BJ (cell line): Measurements from ENCODE around the gene PDE4D. TPM values are rescaled to one million over a fixed set of nuclear protein-coding genes. Genes with fewer than 3 reads are reported as not detected.

Experiments used
- CTCF ChIA-PET: fragments of 350-600 bp; formaldehyde crosslinking; extraction: SDS; loops from one replicate; lab custom pipeline; 2021; ENCODE audit warnings: antibody characterized with exemption, inconsistent platforms; lab: Yijun Ruan, JAX
- POLR2A ChIA-PET: fragments of 300-600 bp; sonication (Branson Sonifier 250); formaldehyde crosslinking; extraction: SDS; loops from one replicate; lab custom pipeline; 2021; ENCODE audit warnings: antibody characterized with exemption; lab: Charles Lee
- DNase-seq: peaks from one replicate; pipeline ENCODE4 v3.0.0-alpha.2; 2011; ENCODE audit warnings: low read depth
- H3K27me3 ChIP-seq: 2 replicates; pipeline ENCODE4 v1.6.0; 2011; ENCODE audit warnings: low read length; ENCODE audit not compliant: control insufficient read depth, insufficient read depth
- H3K36me3 ChIP-seq: 2 replicates; pipeline ENCODE4 v1.5.1; 2011; ENCODE audit warnings: low read length; ENCODE audit not compliant: control insufficient read depth, insufficient read depth
- H3K4me3 ChIP-seq: 2 replicates; pipeline ENCODE4 v1.5.1; 2011; ENCODE audit warnings: low read depth, mild to moderate bottlenecking, control low read depth, low read length
- CTCF ChIP-seq: IDR thresholded peaks from 2 replicates; pipeline ENCODE4 v1.5.1; 2011; ENCODE audit warnings: low read depth, mild to moderate bottlenecking, control low read depth, inconsistent platforms, low read length, moderate library complexity; ENCODE audit not compliant: insufficient read depth
- polyA plus RNA-seq: library from polyadenylated mRNA; depleted of rRNA; stranded (reverse); fragments of >200 nt; gene quantifications from 2 replicates; pipeline ENCODE4 v1.2.3, GENCODE V29; 2011

PDE4D gene
- polyA plus RNA-seq, 1 experiment = 2.8 TPM

GRCh38 chr5:59684388-59685190 is 208.9 kb downstream of the PDE4D start:
- ChIA-PET CTCF (interaction anchor here (1.3 to 3.2 kb wide), 2 partner anchors 11 to 14 kb away, joined by 3 to 11 read pairs; no protein-coding TSS in a partner anchor), POLR2A (no interaction called here)
- Histone ChIP-seq H3K4me3 (no peak overlapping the region), H3K27me3 (no peaks in the 10 kb centered on the region), H3K36me3 (no peaks in the 10 kb centered on the region)
- TF ChIP-seq CTCF = no peak
- DNase-seq = no peak

- H3K27me3 ChIP-seq = no peaks in the 10 kb centered on the region
- POLR2A ChIA-PET = no interaction called here
- no peaks in the 10 kb centered on the region for H3K36me3 ChIP-seq
- H3K4me3 ChIP-seq = no peak overlapping the region
- no peak for TF ChIP-seq CTCF
- CTCF ChIA-PET = interaction anchor here (3.2 kb wide), 1 partner anchor 10 kb away, joined by 11 read pairs; no protein-coding TSS in a partner anchor
- DNase-seq = no peak
These were observed 210.2 kb downstream of the PDE4D start for GRCh38 chr5:59683311-59683710.

- TF ChIP-seq CTCF = no peak
- no peaks in the 10 kb centered on the region for H3K27me3 ChIP-seq
- H3K36me3 ChIP-seq = no peaks in the 10 kb centered on the region
- ChIA-PET POLR2A (no interaction called here), CTCF (interaction anchor here (3.2 kb wide), 1 partner anchor 9 kb away, joined by 11 read pairs; no protein-coding TSS in a partner anchor)
- H3K4me3 ChIP-seq = no peak overlapping the region
- DNase-seq = no peak
These were observed 211.0 kb downstream of the PDE4D start for GRCh38 chr5:59682542-59682941.

- POLR2A ChIA-PET = no interaction called here
- Histone ChIP-seq H3K36me3 (no peaks in the 10 kb centered on the region), H3K27me3 (no peaks in the 10 kb centered on the region), H3K4me3 (no peak overlapping the region)
- CTCF ChIA-PET = no interaction called here
- DNase-seq = no peak
- no peak for TF ChIP-seq CTCF
These were observed 214.6 kb downstream of the PDE4D start for GRCh38 chr5:59678943-59679342.

GRCh38 chr5:59674763-59675162 is 218.8 kb downstream of the PDE4D start:
- H3K27me3 ChIP-seq = no peaks in the 10 kb centered on the region
- CTCF ChIA-PET = interaction anchor here (1.6 to 3.4 kb wide), 2 partner anchors 170 to 182 kb away, joined by 3 to 37 read pairs; no protein-coding TSS in a partner anchor
- no peak for DNase-seq
- no peaks in the 10 kb centered on the region for H3K36me3 ChIP-seq
- POLR2A ChIA-PET = no interaction called here
- H3K4me3 ChIP-seq = no peak overlapping the region
- no peak for TF ChIP-seq CTCF
